ENCODE measurements around the gene CAPZB.
A peak's percentile ranks its signal among the peaks of the same experiment; 100 is the strongest.

The CAPZB gene

DNA sequence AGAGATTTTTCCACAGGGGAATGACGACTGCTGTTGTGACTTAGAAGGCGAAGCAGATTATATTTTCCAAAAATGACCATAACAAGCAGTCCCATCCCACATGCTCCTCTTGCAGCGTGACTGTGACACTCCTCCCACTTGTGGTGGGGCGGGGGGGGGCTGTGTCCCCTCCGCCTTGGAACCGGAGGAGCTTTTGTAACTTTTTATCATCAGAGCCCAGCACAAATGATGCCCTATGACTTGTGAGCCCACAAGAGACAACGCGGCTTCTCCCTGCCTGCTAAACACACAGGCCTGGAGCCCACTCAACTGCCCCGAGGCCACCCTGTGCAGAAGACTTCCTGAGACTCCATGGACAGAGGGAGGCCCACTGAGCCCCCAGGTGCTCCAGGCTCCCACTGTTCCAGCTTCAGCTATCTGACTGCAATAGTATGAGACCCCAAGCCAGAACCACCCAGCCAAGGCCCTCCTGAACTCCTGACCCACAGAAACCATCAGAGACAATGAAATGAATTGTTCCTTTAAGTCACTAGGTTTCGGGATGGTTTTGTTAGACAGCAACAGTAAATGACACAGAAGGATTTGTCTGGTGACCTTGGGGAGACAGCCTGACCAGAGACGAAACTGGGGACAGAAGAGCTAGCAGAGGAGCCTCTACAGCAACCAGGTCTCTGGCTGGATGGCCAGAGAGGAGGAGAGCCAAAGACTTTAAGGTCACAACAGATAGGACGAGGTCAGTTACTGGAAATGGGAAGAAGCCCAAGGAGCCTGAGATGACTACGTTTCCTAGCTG is 58.8 kb downstream of the CAPZB start:
- DNase-seq = no peak

DNA sequence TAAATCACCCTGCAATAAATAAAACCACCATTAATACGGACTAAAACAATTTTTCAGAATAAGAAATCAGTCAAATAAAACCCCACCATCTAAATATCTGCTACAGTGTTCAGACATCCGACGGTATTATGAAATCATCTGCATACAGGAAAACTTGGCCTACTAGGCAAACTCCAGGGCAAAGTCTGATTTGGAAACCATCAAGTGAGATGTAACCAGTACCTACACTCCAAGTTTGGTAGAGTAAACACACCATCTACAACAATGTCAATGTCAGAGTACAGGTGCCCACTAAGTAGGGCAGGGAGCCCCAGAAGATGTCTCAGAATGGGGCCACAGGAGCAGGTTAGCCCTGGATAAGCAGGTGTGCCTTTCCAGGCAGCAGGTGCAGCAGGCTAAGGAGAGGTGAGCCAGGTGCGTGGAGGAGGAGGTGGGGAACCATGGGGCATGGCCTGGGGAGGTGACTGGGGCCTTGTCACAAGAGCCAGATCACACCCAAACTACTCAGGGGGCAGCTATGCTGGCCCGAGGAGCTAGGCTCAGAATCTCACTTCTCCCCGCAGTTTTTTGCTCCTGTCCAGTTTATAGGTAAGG is 59.6 kb downstream of the CAPZB start:
- DNase-seq = no peak

GRCh38 chr1:19424651-19425570 is 60.4 kb downstream of the CAPZB start:
- no peak for DNase-seq

DNA sequence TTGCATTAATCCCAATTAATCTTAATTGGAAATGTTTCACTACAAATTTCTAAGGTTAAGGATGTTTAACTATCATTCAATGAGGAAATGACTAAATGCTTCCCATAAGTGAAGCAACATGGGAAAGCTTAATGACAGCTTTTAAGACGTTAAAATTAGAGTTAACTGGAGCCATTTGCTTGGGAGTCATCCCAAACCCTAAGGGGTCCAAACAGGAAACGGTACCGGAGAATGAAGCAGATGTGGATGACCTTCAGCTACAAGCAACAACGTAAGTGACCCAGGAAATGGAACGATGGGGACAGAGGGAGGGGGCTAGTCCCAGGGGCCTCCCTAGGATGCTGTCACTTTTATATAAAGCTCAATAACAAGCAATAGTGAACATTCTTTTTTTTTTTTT is 62.2 kb downstream of the CAPZB start:
- DNase-seq = no peak

DNA sequence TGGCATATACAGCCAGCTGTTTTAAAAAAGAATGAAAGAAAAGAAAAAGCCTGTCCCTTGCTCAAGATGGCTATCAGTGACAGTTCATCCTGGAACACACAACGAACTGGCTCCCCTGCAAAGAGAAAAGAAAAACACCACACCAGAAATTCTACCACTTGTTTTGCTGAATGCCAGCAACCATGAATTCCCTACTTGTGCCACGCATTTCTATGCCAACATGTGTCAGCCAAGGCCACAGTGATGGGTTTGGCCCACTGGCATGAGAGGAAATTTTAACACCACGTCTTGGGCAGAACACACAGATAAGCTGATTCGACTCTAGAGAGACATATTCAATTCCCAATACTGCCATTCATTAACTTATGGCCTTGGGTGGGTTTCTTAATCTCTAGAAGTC is 64.0 kb downstream of the CAPZB start:
- no peak for DNase-seq

DNA sequence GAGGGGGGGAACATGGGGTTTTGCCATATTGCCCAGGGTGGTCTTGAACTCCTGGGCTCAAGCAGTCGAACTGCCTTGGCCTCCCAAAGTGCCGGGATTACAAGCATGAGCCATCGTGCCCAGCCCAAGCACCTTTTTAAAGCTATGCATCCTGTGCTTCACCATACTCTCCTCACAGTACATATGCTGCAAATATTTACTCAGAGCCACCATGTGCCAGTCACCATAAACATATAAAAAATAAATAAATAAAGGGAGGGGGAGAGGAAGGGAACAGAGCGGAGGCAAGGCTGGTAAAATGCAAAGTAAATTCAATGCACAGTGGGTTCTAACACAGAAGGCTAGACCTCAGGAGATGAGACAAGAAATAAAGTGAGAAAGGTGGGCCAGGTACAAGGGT is 64.7 kb downstream of the CAPZB start:
- no peak for DNase-seq

DNA sequence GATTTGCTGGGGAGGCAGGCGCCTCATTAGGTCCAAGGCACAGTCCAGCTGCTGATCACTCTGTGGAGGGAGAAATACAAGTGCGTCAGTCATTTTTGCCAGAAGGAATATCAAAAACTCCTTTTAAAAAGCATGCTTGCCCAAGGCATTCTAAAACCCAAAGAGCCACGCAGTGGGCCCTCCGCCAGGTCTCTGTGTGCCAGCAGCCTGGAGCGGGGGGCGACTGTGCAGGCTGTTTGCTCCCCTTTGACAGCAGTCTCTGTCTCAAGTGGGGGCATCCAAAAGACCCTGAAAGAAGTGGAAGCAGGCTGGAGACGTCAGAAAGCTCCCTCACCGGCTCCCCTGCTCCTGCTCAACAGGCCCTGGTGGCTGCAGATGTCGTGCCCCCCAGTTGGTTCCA is 65.6 kb downstream of the CAPZB start:
- DNase-seq = no peak

GRCh38 chr1:19418503-19418971 is 66.8 kb downstream of the CAPZB start:
- DNase-seq = no peak

DNA sequence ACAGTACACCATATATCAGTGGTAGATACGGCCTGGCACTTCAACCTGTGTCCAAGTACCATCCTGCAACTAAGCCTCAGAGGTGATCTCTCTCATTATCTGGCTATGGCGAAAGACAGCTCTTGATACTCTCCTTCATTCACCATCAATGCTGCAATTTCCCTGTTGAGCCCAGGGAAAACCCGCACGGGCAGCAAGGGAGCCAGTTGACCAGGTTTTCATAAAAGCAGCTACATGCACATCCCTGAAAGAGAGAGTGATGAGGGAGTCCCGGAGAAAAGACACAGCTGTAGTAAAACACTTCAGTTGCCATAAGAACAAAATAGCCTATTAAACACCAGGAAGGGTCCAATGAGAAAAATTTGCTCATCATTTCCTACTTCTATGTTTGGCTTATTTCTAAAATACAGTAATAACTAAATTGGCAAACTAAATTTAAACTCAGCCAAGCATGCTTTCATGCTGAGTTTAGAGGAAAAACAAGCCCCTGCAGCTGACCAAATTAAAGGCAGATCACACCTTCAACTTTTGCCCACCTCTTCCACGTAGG is 68.3 kb downstream of the CAPZB start:
- no peak for DNase-seq

- DNase-seq = no peak
Measured at GRCh38 chr1:19416145-19416544, 69.2 kb downstream of the CAPZB start.

GRCh38 chr1:19414515-19415121 is 70.7 kb downstream of the CAPZB start:
- no peak for DNase-seq

GRCh38 chr1:19413999-19414398 is 71.3 kb downstream of the CAPZB start:
- no peak for DNase-seq

- no peak for DNase-seq
Measured at GRCh38 chr1:19412654-19413053, 72.7 kb downstream of the CAPZB start.

DNA sequence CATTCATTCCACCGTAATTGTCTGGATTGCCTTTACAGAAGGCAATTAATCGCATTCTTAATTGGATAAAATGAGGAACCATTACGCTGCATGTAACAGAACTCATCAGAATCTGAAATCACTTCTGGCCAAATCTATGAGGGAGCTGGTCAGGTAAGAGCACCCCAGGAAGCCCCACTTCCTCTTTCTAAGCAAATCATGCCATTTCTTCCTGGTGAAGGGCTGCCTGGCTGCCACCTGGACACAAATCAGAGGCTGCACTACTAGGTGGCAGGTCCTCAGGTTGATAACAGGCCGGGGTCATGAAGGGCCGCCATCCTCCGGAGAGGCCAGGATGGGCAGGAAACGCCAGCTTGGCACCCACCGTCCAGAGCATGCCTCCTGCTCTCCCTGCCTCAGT is 73.7 kb downstream of the CAPZB start:
- no peak for DNase-seq

DNA sequence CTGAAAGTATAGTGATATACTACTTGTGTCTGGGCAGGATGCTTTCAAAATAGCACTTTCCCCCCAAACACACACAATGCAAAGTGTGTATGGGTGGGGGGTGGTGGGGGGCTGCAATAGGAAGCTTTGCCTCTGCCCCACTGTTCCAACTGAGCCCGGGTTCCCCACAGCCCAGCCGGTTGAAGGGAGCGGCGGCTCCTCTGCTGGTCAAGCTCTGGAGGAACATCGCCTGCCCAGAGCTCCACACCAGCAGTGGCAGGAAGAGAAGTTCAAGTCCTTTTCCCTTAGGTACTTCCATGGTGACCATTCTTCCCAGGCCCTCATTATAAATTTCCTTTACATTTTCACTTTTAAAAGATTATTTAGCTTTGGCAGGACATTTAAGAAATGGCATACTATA is 74.9 kb downstream of the CAPZB start:
- no peak for DNase-seq

GRCh38 chr1:19409477-19410341 is 75.6 kb downstream of the CAPZB start:
- no peak for DNase-seq

DNA sequence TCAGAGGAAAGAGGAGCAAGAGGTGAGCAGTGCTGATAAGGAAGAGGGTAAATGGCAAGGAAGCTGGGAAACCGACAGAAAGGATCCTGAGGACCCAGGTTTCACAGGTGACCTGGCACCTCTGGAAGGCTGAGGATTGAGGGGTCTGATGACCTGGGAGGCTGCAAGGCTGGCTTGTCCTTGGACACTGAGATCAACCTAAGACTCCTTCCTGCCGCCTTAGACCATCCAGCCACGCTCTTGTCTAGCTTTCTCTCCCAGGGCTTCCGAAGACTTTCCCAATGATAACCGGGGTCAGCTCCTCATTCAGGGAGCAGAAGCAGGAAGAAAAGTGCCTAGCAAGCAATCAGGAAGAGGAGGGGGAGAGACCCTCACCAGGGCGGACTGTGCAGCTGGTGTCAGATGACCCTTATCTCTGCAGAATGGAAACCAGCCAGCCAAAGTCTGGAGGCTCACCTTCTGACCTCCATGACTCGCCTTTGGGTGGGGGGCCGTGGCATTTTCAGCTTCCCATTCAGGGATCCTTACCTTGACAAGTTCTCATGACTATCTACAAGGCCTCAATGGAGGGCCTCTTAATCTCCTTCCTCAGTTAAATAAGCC is 77.7 kb downstream of the CAPZB start:
- no peak for DNase-seq

- no peak for DNase-seq
Measured at GRCh38 chr1:19406680-19407079, 78.7 kb downstream of the CAPZB start.

GRCh38 chr1:19405761-19406487 is 79.4 kb downstream of the CAPZB start:
- peak; percentile 56 for DNase-seq

DNA sequence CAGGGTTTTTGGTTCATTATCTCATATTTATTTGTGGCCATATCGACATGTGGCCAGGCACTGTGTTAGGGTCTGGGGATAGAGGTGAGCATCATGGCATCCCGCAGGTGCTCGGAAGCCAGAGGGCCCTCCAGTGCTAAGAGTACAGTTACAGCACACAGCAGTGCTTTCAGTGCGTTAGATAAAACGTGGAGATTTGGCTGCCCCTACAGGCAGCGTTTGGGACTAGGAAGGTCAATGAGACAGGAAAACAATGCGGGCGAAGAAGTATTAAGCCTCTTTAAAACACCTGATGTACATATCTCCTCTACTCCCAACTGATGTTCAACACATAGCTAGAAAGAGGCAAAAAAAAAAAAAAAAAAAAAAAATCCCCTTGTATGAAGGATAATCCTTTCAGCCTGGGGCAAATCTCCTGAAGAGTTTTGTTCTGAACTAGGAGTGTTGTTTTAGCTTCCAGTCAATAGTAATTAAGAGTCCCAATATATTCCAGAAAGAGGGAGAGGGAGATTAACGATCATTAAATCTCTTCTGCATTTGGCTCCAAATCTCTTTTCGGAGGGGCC is 80.1 kb downstream of the CAPZB start:
- DNase-seq = peak; percentile 41

All from NCI-H1694 (cell line).